ENCODE results near the gene WDR45B.

DNA sequence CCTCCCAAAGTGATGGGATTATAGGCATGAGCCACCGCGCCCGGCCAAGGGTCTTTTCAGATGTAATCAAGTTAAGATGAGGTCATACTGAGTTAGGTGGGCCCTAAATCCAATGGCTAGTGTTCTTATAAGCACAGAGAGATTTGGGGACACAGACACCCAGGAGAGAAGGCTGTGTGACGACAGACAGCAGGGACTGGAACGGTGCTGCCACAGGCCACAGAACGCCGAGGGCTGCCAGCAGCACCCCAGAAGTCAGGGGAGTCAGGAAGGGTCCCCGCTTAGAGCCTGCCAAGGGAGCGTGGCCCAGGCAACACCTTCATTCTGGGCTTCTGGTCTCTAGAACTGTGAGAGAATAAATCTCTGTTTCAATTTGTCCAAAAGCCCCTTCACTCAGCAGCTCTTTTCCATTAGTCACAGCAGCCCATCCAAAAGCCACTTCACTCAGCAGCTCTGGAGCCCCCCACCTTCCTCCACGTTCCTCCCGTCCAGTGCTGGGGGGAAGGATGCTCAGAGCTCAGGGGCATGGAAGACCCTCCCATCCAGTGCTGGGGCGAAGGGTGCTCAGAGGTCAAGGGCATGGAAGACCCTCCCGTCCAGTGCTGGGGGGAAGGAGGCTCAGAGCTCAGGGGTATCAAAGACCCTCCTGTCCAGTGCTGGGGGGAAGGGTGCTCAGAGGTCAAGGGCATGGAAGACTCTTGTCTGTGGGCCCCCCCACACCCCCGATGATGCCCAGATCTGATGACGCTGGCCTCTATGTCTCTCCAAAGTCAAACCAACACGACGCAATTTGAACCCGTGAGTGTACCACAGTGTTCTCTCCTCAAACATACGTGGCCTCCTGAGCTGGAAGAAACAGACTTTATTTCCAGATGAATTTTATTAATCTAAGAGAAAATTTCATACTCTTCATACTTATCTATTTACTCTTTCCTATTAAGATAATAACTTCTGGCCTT, 38.4 kb upstream of the WDR45B start:
- TF ChIP-seq, protein P1, sequence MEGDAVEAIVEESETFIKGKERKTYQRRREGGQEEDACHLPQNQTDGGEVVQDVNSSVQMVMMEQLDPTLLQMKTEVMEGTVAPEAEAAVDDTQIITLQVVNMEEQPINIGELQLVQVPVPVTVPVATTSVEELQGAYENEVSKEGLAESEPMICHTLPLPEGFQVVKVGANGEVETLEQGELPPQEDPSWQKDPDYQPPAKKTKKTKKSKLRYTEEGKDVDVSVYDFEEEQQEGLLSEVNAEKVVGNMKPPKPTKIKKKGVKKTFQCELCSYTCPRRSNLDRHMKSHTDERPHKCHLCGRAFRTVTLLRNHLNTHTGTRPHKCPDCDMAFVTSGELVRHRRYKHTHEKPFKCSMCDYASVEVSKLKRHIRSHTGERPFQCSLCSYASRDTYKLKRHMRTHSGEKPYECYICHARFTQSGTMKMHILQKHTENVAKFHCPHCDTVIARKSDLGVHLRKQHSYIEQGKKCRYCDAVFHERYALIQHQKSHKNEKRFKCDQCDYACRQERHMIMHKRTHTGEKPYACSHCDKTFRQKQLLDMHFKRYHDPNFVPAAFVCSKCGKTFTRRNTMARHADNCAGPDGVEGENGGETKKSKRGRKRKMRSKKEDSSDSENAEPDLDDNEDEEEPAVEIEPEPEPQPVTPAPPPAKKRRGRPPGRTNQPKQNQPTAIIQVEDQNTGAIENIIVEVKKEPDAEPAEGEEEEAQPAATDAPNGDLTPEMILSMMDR (IDR thresholded peaks at IDR 0.05), result no peak
- TF ChIP-seq, protein P2, sequence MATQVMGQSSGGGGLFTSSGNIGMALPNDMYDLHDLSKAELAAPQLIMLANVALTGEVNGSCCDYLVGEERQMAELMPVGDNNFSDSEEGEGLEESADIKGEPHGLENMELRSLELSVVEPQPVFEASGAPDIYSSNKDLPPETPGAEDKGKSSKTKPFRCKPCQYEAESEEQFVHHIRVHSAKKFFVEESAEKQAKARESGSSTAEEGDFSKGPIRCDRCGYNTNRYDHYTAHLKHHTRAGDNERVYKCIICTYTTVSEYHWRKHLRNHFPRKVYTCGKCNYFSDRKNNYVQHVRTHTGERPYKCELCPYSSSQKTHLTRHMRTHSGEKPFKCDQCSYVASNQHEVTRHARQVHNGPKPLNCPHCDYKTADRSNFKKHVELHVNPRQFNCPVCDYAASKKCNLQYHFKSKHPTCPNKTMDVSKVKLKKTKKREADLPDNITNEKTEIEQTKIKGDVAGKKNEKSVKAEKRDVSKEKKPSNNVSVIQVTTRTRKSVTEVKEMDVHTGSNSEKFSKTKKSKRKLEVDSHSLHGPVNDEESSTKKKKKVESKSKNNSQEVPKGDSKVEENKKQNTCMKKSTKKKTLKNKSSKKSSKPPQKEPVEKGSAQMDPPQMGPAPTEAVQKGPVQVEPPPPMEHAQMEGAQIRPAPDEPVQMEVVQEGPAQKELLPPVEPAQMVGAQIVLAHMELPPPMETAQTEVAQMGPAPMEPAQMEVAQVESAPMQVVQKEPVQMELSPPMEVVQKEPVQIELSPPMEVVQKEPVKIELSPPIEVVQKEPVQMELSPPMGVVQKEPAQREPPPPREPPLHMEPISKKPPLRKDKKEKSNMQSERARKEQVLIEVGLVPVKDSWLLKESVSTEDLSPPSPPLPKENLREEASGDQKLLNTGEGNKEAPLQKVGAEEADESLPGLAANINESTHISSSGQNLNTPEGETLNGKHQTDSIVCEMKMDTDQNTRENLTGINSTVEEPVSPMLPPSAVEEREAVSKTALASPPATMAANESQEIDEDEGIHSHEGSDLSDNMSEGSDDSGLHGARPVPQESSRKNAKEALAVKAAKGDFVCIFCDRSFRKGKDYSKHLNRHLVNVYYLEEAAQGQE (IDR thresholded peaks at IDR 0.05; ENCODE audit: insufficient read depth in 1 of 2, low read depth in 2 of 2, low read length in 1 of 2), result no peak
- no peak for TF ChIP-seq POLR2AphosphoS5 (IDR thresholded peaks at IDR 0.05; ENCODE audit: low read depth, low read length)
